ENCODE data around the gene TBC1D20. TPM values are rescaled to one million over a fixed set of nuclear protein-coding genes. Genes with fewer than 3 reads are reported as not detected.

The TBC1D20 gene
- total RNA-seq, 3 donors from 2014 or later (not counting 1 experiment from before 2014, with no cell fraction given), result 32.5 to 47.6 (median 44.2) TPM

- H3K4me3 Mint-ChIP-seq, result no peak overlapping the region
- 90% methylated on average over 2 of the region's 5 CpGs for WGBS (ENCODE audit: insufficient coverage)
- no peaks in the 10 kb centered on the region for H3K27me3 Mint-ChIP-seq (ENCODE audit: low read depth in 2 of 2)
- H3K4me1 Mint-ChIP-seq, result peaks cover 0 to 6% of the 10 kb centered on the region in 2 donors
- peaks cover 2% of the 10 kb centered on the region for H3K4me1 ChIP-seq (ENCODE audit: control insufficient read depth, insufficient read depth, low read length)
- no peak overlapping the region for H3K4me3 ChIP-seq (ENCODE audit: low read length)
- H3K27ac ChIP-seq (ENCODE audit: low read length), result no peak overlapping the region
- peaks cover 16% of the 10 kb centered on the region for H3K36me3 ChIP-seq (ENCODE audit: control insufficient read depth, insufficient read depth, low read length)
- no peaks in the 10 kb centered on the region for H3K36me3 Mint-ChIP-seq
- DNase-seq (no peak), ATAC-seq (no peak)
- H3K9me3 Mint-ChIP-seq, result no peaks in the 10 kb centered on the region
- H3K27me3 ChIP-seq (ENCODE audit: control insufficient read depth, insufficient read depth, low read length), result no peaks in the 10 kb centered on the region
- TF ChIP-seq, protein P1, sequence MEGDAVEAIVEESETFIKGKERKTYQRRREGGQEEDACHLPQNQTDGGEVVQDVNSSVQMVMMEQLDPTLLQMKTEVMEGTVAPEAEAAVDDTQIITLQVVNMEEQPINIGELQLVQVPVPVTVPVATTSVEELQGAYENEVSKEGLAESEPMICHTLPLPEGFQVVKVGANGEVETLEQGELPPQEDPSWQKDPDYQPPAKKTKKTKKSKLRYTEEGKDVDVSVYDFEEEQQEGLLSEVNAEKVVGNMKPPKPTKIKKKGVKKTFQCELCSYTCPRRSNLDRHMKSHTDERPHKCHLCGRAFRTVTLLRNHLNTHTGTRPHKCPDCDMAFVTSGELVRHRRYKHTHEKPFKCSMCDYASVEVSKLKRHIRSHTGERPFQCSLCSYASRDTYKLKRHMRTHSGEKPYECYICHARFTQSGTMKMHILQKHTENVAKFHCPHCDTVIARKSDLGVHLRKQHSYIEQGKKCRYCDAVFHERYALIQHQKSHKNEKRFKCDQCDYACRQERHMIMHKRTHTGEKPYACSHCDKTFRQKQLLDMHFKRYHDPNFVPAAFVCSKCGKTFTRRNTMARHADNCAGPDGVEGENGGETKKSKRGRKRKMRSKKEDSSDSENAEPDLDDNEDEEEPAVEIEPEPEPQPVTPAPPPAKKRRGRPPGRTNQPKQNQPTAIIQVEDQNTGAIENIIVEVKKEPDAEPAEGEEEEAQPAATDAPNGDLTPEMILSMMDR (IDR thresholded peaks at IDR 0.05), result no peak
- no peak overlapping the region for H3K27ac Mint-ChIP-seq
- intact Hi-C loops (cut with micrococcal nuclease), result loop anchor here (10.0 kb wide), 1 partner anchor 46 kb away; no protein-coding TSS in a partner anchor
- H3K9me3 ChIP-seq (ENCODE audit: control insufficient read depth, insufficient read depth, low read length), result no peaks in the 10 kb centered on the region
Observed at GRCh38 chr20:400454-401275, 61.7 kb downstream of the TBC1D20 start.

GRCh38 chr20:400128-400453, 62.2 kb downstream of the TBC1D20 start:
- no peaks in the 10 kb centered on the region for H3K9me3 ChIP-seq (ENCODE audit: control insufficient read depth, insufficient read depth, low read length)
- DNase-seq (no peak), ATAC-seq (no peak)
- Mint-ChIP-seq H3K4me1 (peaks cover 0 to 6% of the 10 kb centered on the region in 2 donors), H3K36me3 (no peaks in the 10 kb centered on the region), H3K27ac (no peak overlapping the region), H3K27me3 (ENCODE audit: low read depth in 2 of 2) (no peaks in the 10 kb centered on the region), H3K9me3 (no peaks in the 10 kb centered on the region), H3K4me3 (no peak overlapping the region)
- TF ChIP-seq, protein P1 (IDR thresholded peaks at IDR 0.05), result no peak
- 100% methylated on average over 1 of the region's 2 CpGs for WGBS (ENCODE audit: insufficient coverage)
- peaks cover 2% of the 10 kb centered on the region for H3K4me1 ChIP-seq (ENCODE audit: control insufficient read depth, insufficient read depth, low read length)
- intact Hi-C loops (cut with micrococcal nuclease), result loop anchor here (10.0 kb wide), 1 partner anchor 45 kb away; no protein-coding TSS in a partner anchor
- H3K4me3 ChIP-seq (ENCODE audit: low read length), result no peak overlapping the region
- no peak overlapping the region for H3K27ac ChIP-seq (ENCODE audit: low read length)
- H3K27me3 ChIP-seq (ENCODE audit: control insufficient read depth, insufficient read depth, low read length), result no peaks in the 10 kb centered on the region
- peaks cover 20% of the 10 kb centered on the region for H3K36me3 ChIP-seq (ENCODE audit: control insufficient read depth, insufficient read depth, low read length)

- Histone ChIP-seq H3K4me3 (ENCODE audit: low read length) (no peak overlapping the region), H3K27ac (ENCODE audit: low read length) (no peak overlapping the region), H3K4me1 (ENCODE audit: control insufficient read depth, insufficient read depth, low read length) (peaks cover 2% of the 10 kb centered on the region), H3K9me3 (ENCODE audit: control insufficient read depth, insufficient read depth, low read length) (no peaks in the 10 kb centered on the region), H3K27me3 (ENCODE audit: control insufficient read depth, insufficient read depth, low read length) (no peaks in the 10 kb centered on the region), H3K36me3 (ENCODE audit: control insufficient read depth, insufficient read depth, low read length) (peaks cover 26% of the 10 kb centered on the region)
- H3K27ac Mint-ChIP-seq, result no peak overlapping the region
- no peak for ATAC-seq
- no peak overlapping the region for H3K4me3 Mint-ChIP-seq
- H3K9me3 Mint-ChIP-seq, result no peaks in the 10 kb centered on the region
- H3K4me1 Mint-ChIP-seq, result peaks cover 0 to 6% of the 10 kb centered on the region in 2 donors
- 92% methylated on average over 9 of the region's 9 CpGs for WGBS (ENCODE audit: insufficient coverage)
- H3K36me3 Mint-ChIP-seq, result no peaks in the 10 kb centered on the region
- intact Hi-C loops (cut with micrococcal nuclease), result no loop called here
- H3K27me3 Mint-ChIP-seq (ENCODE audit: low read depth in 2 of 2), result no peaks in the 10 kb centered on the region
- no peak for DNase-seq
- TF ChIP-seq, protein P1 (IDR thresholded peaks at IDR 0.05), result no peak
Observed at GRCh38 chr20:399182-399707, 63.1 kb downstream of the TBC1D20 start.

Measured in natural killer cell (primary cell).